C1 segment of cervical spinal cord (tissue), 14 donors: Measurements from ENCODE around the gene FBXL4.

Experiments
- DNase-seq, 14 donors: peaks; one replicate each; lab custom pipeline; 2025; lab: John Stamatoyannopoulos, UW

Gene FBXL4

DNA sequence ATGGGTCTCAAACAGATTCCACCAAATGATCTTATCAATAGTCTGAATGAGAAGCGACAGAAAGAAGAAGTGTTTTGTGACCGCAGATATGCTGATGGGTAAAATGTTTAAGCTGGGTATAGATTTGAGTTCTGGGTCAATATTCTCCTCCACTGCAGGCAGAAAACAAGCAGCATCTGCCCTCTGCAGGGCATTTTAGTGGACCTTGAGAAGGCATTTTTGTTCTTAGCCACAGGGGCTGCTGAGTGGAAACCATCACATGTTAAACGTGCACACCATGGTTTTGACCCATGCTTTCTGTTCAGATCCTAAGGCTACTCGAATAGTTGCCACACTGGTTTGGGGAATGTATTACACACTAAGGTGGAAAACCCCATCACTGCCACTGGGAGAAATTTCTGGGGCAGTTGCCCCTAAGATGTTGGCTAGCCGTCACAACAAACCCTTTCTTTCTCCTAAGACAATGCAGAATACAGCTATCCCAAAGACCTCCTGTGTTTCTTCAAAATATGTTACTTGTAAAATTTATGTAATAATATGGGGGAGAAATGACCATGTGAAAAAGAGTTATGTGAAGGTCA is 107.9 kb downstream of the FBXL4 start:
- DNase-seq: peak in 7 of 14 donors; percentile 19 to 62 (median 47)

DNA sequence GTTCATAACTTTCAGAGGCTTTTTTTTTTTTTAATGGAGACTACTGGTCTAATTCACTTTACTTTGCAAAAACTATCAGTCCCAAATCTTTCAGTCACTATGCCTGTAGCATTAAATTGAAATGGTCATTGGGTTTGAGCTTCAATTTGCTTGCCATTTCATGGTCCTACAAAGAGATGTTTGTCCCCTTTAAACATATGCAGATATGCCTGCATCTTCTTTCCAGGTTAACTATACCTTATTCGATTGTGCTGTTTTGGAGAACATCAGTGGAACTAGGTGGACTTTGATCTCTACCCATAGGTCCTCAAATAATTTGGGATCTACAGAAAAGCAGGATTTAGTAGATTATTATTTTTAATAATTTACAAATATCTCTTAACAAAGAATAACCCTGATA is 108.8 kb downstream of the FBXL4 start:
- DNase-seq: no peak

DNA sequence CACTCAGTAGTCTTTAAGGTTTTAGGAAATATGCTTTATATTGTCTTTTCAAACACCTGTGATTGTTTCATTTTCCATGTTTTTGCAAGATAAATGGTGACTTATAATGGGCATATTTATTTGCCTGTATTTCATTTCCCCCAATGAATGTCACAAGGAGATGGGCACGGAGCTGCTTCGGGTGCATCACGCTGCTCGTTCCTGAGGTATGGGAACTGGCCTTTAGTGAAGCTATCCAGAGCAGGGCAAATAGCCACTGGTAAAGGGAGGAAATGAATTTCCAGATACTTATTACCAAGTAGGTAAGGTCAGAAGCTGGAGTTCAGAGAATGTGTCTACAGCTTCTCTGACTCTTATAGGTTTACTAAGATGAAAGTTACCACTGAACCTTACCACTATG is 109.7 kb downstream of the FBXL4 start:
- DNase-seq: peak in 1 of 14 donors; percentile 7

DNA sequence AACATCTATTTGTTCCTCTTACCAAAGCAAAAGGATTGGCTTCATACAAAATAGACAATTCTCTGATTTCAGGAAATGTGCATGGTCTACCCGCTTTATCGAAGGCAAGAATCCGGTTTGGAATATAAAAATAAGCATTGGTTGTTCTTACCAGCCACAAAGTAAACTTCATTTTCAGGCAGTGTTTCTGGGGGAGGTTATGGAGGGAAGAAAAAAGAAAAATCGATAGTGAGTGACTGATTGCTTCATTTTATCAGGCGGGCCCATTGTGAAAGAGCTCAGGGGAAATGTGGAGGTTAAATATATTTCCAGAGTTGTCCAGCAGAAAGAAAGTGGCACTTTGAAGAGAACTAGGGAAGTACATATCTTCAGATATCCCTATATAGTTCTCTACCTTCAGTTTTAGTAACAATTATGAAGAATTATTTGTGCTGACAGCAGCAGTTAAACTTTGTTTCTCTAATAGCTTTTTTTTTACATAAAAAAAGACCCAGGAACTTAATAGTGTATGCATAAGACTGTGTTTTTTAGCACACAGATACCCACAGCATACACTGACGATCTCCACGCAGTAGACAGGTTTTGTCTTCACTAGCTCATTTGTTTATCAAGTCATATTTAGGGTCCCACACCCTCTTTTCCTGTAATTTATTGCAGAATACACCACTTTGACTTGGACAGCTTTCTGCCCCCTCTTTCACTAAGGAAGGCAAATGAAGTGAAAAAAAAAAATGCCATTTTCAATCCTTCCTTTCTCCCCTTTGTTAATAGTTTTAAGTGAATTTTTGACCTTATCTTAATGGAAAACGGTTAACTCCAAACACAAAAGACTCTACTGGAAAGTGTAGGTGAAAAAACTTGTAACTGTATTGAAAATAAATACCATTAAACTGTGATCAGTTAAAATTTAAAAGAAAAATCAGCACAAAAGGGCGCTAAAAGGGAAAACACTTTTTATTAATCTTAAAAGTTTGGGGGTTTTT is 110.5 kb downstream of the FBXL4 start:
- DNase-seq: no peak

DNA sequence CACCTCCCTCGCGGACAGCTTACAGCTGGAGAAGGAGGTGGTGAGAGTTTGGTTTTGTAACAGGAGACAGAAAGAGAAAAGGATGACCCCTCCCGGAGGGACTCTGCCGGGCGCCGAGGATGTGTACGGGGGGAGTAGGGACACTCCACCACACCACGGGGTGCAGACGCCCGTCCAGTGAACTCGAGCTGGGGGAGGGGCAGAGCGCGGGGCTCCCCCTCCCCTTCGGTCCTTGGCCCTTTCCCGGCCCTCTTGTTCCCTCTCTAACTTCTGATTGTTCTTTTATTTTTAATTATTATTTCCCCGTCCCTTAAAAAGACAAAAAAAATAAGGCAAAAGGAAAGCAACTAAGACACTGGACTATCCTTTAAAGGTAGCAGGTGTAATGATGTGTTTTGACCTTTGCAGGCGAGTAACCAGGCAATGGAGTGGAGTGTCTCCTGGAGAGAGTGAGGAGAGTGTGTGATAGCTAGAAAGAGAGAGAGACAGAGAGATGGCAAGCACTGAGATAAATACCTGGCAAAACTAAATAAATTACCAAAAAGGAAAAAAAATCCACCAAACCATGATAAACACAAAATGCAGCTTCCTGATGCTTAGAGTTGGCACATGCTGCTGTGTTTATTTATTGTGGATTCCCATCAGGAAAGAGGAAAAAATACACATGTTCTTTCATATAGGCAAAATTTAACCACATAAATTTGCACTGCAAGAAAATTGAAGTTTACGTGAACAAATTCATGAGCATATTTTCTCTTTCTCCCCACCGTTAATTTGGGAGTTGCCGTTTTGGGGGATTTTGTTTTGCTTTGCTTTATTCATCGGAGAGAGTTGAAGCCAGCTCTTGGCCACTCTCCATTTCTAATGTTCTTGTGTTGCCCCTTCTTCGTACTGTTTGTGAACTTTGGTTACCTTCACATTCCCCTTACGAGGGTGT is 111.5 kb downstream of the FBXL4 start:
- DNase-seq: peak in 12 of 14 donors; percentile 18 to 79 (median 68)

DNA sequence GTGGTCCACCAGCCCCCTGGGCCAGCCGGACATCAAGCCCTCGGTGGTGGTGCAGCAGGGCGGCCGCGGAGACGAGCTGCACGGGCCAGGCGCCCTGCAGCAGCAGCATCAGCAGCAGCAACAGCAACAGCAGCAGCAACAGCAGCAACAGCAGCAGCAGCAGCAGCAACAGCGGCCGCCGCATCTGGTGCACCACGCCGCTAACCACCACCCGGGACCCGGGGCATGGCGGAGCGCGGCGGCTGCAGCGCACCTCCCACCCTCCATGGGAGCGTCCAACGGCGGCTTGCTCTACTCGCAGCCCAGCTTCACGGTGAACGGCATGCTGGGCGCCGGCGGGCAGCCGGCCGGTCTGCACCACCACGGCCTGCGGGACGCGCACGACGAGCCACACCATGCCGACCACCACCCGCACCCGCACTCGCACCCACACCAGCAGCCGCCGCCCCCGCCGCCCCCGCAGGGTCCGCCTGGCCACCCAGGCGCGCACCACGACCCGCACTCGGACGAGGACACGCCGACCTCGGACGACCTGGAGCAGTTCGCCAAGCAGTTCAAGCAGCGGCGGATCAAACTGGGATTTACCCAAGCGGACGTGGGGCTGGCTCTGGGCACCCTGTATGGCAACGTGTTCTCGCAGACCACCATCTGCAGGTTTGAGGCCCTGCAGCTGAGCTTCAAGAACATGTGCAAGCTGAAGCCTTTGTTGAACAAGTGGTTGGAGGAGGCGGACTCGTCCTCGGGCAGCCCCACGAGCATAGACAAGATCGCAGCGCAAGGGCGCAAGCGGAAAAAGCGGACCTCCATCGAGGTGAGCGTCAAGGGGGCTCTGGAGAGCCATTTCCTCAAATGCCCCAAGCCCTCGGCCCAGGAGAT is 112.4 kb downstream of the FBXL4 start:
- peak in 6 of 14 donors; percentile 14 to 79 (median 64) for DNase-seq

DNA sequence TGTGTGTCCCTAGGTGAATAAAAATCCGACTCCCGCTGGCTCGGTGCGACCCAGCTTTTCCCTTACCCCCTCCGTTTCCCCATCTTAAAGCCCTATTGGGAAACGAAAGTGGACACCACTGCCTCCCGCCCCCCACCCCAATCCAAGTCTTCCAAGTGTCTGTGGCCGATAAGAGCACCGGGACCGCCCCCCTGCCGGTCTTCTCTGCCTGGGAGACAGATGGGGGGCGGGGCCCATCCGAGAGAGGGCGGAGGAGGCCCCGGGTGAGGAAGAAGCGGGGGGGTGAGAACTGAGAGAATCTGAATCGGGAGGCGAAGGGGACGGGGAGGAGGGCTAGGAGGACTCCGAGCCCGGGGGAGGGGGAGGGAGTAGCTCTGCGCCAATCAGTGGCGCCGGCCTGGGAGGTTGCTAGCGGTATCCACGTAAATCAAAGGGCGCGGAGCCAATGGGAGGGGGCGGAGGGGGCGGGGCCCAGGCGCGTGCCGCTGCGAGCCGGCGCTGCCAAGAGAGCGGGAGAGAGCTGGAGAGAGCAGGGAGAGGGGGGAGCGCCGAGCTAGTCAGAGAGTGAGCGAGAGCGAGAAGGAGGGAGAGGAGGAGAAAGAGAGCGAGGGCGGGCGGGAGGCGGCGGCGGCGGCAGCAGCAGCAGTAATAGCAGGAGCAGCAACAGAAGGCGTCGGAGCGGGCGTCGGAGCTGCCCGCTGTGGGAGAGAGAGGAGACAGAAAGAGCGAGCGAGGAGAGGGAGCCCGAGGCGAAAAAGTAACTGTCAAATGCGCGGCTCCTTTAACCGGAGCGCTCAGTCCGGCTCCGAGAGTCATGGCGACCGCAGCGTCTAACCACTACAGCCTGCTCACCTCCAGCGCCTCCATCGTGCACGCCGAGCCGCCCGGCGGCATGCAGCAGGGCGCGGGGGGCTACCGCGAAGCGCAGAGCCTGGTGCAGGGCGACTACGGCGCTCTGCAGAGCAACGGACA is 113.4 kb downstream of the FBXL4 start, which contains the start of gene POU3F2:
TSS of gene POU3F2 (plus strand) at position 515 of the 972 bp plus-strand sequence. CDS start at position 815, 300 bp downstream.
- DNase-seq: peak; percentile 39 to 99 (median 94)

DNA sequence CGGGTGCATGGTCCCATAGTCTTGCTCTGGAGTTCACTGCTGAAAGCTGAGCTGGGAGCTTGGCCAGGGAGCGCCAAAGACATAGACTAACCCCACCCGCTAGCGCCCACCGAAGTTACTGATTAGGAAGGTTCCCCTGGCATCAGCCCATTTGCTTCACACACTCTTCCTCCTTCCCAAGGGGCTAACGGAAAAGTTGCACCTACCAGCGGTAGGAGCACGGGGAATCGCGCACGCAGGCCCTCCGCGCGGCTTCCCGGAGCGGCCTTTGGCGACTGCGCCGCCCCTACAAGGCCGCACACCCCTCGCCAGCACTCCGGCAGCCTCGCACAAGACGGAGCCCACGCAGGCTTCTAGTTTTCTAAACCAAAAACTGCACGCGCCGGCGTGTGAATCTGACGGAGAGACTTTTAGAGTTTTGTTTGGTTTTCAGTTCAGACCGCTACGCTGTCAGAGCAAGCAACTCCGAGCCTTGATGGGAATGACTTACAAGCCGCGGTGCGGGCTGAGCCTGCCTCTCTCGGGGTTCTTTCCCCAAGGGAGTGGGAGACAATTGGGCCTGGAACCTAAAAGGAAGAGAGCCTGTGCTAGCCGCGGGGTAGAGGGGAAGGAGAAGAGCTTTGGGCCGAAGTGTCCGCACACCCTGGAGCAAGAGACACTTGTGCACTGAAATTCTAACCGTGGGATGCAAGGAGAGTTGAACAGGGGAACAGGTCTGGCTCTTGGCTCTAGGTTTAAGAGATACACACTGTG is 114.3 kb downstream of the FBXL4 start:
- peak in 8 of 14 donors; percentile 70 to 92 (median 84) for DNase-seq

DNA sequence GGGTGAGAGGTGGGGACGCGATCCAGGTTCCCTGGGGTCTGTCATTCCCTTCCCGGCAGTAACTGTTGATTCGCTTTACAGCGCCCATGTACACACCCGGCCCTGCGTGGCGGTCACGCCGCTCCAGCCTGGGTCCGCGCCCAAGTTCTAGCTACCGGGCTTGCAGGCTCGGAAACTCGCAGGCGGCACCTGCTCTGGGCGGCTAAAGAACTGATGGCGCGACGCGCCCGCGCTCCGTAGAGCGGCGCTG is 114.8 kb downstream of the FBXL4 start:
- DNase-seq: peak in 7 of 14 donors; percentile 66 to 86 (median 75)

DNA sequence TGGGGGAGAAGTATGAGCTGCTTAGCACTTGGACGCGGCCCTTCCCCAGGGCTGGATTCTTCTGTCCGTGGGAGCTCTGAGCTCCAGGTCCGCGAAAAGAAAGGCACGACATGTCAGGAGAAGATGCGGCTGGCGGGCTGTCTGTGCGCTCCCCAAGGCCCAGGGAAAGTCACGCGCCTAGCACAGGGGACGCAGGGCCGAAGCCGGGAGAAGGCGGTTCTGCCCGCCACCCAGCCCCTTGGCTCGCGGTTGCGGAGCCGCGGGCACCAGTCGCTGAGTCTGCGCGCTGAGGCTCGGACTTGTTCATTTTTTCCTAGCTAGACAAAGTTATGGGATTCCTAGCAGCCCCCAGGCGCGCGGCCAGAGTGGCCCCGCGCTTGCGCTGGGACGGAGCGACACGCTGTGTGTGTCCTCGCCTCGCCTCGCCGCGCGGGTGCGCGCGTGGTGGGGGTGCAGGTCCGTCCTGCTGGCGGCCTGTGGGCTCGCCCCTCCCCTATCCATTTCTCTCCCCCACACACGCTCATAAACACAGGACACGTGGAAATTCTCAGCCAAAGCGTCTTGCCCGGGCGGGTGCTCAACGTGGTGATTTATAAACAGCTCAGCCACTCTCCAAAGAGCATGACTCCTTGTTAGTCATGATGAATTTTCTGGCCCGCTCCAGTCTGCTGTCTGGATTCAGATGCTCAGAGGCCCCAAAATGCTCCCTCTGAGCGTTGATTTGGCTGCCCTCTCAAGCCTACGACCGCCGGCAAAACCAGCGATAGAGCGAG is 115.3 kb downstream of the FBXL4 start:
- DNase-seq: peak in 13 of 14 donors; percentile 10 to 90 (median 85)

DNA sequence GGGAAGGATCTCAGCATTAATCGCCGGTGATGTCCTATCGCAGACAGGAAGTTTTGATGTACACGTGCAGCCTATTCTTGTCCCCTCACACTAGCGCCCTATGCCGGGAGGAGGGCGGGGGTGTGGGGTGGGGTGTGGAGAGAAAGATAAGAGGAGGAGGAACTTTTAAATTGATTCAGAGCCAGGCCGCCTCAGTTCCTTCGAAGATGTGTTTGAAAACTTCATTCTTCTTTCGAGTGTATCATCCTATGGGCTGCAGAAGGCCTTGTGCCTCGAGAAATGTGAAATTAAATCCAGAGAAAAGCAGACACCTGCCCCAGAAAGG is 115.8 kb downstream of the FBXL4 start:
- DNase-seq: peak in 1 of 14 donors; percentile 59

DNA sequence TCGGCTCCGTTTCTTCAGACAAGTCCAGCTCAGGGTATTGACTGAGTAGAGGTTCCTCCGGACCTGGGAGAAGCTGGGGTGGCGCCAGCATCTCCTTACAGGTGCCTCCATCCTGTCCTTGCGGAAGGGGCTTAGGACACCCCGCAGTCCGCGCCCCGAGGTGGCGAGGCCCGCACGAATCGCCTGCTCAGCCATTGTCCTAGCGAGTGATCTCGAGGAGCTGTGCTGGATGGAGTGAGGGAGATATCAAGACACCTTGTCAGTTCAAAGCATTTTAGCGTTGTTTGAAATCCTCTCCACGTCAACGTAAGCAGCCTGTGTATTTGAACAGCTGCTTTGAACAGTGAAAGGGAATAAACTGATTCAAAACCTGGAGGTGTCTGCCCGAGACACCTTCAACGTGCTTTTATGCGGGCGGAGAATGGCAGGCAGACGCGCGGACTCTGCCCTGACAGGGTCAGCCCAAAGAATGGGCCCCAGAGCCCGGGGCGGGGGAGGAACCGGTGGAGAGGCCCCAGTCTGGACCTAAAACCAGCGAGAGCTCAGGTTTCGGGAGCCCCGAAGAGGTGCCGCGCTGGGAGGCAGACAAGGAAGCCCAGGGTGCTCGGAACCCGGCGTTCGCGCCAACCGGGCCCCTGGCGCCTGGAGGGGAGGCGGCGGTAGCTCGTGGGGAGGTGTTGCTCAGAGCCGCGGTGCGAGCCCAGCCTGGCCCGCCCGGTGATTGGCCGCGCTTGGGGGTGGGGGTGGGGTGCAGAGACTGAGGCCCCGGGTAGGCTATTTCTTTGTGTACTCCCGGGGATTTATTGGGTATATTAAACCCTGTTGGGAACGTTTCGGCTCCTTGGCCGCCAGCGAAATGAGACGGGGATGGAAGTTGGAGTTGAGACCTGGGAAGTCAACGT is 116.4 kb downstream of the FBXL4 start:
- peak in 7 of 14 donors; percentile 9 to 65 (median 51) for DNase-seq

DNA sequence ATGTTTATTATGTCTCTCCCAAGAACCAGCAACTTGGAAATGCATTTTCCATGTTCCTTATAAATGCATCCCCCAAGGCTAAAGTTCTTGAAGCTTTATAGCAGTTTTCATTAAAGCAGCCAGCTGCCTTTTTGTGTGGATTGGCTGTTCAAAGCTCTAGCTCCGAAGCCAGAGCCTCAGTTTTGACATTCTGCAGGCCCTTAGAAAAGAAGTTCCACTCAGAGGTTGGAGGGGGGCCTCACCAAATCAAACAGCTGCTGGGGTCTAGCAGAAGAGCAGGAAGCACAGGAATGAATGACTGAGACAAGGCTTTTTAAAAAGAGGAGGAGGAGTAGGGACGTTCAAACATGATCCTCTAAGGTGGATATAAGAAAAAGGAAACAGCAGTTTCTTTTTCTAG is 117.6 kb downstream of the FBXL4 start:
- DNase-seq: no peak

DNA sequence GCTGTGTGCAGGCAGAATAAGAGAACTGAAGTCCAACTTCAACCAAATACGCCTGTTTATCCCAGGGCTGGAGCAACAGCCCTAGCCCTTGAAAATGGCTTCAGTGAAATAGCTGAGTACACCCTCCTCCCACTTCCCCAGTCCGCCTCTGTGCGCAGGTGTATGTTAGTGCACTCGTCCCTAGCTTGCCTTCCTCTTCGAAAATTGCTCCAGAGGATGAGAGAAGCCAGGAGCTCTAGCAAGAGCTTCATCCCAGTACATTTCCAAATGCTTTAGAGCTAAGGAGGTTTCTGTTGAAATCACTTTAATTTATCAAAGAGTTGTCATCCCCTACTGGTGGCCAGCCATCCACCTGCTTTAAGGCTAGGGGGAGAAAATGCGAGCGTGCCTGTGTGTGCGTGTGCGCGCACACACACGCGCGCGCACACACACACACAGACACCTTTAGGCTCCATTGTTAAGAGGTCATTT is 118.8 kb downstream of the FBXL4 start:
- no peak for DNase-seq

DNA sequence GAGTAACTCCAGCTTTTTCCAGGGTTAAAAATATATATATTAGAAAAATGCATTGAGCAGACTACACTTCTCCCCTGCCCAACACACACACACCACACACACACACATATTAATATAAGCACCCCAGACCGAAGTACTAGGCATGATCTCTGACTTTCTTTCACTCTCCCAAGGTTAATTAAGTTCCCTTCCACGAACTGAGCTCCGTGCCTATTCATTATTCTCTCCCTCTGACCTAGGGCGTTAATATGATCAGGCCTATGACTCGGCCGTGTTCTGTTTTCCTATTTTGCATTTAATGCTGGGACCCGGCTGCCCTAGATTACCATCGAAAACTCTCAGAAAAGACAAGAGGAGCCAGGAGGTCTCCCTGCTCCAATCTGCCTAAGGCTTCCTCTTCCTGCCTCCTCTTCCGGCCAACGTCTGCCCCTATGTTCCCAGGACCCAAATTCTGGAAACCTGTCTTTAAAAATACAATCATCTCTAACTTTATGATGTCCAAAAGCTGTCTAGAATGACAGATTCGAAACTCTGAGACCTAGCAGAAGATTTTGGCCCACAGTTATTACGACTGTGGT is 119.4 kb downstream of the FBXL4 start:
- peak in 3 of 14 donors; percentile 17 to 36 (median 19) for DNase-seq
